Esophagus muscularis mucosa (tissue), 3 donors: ENCODE measurements around the gene PDGFA.

Experiments
- POLR2AphosphoS5 ChIP-seq, 2 donors: sonication (generic); formaldehyde crosslinking; IDR thresholded peaks; one replicate each; pipeline ENCODE4 v1.6.1; 2017; ENCODE audit warnings: antibody characterized with exemption in 2 of 2
- TF ChIP-seq, protein P1 (sequence below), 3 experiments: fragments of 200-600 bp in 2 of 3; fragments of 450-650 bp in 1 of 3; sonication (generic) in 2 of 3; IDR thresholded peaks; one replicate each; pipeline ENCODE4 v1.5.1; 2017 to 2019; ENCODE audit warnings: antibody characterized with exemption in 3 of 3, mild to moderate bottlenecking in 2 of 3, moderate library complexity in 1 of 3

DNA sequence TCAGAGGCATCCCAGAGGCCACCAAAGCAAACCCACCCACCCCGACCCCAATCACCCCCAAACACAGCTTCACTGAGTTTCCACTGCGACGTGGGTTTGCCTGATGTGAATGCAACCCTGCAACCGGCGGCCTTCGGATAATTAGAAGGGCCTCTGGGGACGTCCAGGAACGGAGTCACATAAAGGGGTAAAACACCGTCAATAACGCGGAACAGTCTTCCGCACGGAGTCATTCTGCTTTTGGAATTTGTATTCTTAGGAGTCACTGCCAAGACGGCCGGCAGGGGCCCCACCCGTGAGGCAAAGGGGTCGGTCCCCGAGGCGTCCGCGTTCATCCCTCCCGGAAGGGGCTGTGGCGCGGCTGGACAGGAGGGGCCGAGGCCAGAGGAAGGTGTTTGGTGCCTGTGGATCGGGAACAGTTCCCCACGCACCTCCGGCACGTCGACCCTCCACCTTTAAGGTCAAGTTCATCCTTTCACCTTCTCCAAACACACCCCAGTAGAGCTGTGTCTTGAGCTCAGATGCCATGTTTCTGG, 36.7 kb upstream of the PDGFA start:
- TF ChIP-seq, protein P1, sequence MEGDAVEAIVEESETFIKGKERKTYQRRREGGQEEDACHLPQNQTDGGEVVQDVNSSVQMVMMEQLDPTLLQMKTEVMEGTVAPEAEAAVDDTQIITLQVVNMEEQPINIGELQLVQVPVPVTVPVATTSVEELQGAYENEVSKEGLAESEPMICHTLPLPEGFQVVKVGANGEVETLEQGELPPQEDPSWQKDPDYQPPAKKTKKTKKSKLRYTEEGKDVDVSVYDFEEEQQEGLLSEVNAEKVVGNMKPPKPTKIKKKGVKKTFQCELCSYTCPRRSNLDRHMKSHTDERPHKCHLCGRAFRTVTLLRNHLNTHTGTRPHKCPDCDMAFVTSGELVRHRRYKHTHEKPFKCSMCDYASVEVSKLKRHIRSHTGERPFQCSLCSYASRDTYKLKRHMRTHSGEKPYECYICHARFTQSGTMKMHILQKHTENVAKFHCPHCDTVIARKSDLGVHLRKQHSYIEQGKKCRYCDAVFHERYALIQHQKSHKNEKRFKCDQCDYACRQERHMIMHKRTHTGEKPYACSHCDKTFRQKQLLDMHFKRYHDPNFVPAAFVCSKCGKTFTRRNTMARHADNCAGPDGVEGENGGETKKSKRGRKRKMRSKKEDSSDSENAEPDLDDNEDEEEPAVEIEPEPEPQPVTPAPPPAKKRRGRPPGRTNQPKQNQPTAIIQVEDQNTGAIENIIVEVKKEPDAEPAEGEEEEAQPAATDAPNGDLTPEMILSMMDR (IDR thresholded peaks at IDR 0.05), result no peak
- TF ChIP-seq POLR2AphosphoS5 (IDR thresholded peaks at IDR 0.05), result no peak
